ENCODE results near the gene CEACAM16.

DNA sequence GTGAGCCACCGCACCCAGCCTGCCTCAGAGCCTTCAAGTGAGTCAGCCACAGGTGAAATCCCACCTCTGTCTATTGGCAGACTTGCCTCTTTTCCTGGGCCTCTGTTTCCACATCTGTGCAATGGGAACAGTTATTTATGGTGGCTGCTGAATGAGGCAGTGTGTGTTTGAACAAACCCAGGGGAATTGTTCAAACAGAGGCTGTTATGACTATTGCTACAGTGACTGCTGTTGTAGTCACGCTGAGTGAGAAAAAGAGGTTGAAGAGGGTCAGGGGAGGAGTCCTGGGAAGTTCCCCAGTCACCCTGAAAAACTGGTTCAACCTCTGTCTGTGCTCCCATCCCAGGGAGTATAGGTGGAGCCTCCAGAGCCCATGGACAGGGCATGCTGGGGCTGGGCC is 27.6 kb upstream of the CEACAM16 start, which contains the start of gene CEACAM19:
- TF ChIP-seq, protein P1, sequence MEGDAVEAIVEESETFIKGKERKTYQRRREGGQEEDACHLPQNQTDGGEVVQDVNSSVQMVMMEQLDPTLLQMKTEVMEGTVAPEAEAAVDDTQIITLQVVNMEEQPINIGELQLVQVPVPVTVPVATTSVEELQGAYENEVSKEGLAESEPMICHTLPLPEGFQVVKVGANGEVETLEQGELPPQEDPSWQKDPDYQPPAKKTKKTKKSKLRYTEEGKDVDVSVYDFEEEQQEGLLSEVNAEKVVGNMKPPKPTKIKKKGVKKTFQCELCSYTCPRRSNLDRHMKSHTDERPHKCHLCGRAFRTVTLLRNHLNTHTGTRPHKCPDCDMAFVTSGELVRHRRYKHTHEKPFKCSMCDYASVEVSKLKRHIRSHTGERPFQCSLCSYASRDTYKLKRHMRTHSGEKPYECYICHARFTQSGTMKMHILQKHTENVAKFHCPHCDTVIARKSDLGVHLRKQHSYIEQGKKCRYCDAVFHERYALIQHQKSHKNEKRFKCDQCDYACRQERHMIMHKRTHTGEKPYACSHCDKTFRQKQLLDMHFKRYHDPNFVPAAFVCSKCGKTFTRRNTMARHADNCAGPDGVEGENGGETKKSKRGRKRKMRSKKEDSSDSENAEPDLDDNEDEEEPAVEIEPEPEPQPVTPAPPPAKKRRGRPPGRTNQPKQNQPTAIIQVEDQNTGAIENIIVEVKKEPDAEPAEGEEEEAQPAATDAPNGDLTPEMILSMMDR (IDR thresholded peaks at IDR 0.05; ENCODE audit: low read depth, low read length), result no peak
- no peak for TF ChIP-seq EZH2phosphoT487 (IDR thresholded peaks at IDR 0.05; ENCODE audit: low read depth)
